Right ventricle myocardium inferior (tissue), 1 donor: ENCODE measurements around the gene CUL1. TPM values are rescaled to one million over a fixed set of nuclear protein-coding genes. Genes with fewer than 3 reads are reported as not detected.

ENCODE experiments used
- ATAC-seq: fragments of 200-7000 bp; cut with Tn5 transposase; one replicate; pipeline ENCODE4 v1.9.1; 2020; ENCODE audit warnings: mild to moderate bottlenecking, moderate library complexity
- DNase-seq: peaks from one replicate; pipeline ENCODE4 v3.0.0; 2021; ENCODE audit errors: missing footprints
- intact Hi-C: fragments of 100-400 bp; cut with DNase I; formaldehyde crosslinking; loops from one replicate; pipeline ENCODE4 v1.11.0; 2022
- total RNA-seq: library from RNA; stranded (reverse); fragmentation: NEBNext Ultra II Directional; extraction: Animal tissue kit (Norgen Biotek cat#: 25700); gene quantifications from one replicate; pipeline ENCODE4 v1.2.1, GENCODE V29; 2021
- donor health status: DM: no; HTN: yes; CAD: no; lungs with severe emphysema.

Gene CUL1
- total RNA-seq, 1 donor from 2014 or later = 46.4 TPM

- ATAC-seq = no peak
- intact Hi-C loops = no loop called here
- DNase-seq = no peak
Measured at GRCh38 chr7:148711191-148712102, 12.7 kb downstream of the CUL1 start.

- intact Hi-C loops = no loop called here
- DNase-seq (no peak), ATAC-seq (no peak)
Measured at GRCh38 chr7:148712678-148713329, 14.1 kb downstream of the CUL1 start.

DNA sequence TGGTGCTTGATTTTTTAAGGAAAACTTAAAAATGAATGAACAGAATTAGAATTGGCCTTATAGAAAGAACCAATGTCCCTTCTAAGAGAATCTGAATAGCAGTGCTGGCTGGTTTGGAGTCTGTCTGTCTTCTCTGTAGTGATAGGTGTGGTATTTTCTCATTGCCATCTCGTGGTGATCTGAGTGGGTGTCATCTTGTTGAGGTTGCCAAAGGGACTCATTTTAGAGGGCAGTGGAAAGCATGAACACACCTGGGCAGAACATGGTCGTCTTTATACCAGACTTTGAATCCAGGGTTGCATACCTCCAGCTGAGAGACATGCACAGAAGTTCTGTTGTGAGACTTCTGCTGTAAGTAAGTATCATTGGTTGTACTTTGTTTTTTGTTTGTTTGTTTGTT lies 15.8 kb downstream of the CUL1 start:
- intact Hi-C loops = no loop called here
- ATAC-seq = no peak

GRCh38 chr7:148715027-148715426 lies 16.3 kb downstream of the CUL1 start:
- intact Hi-C loops = no loop called here
- DNase-seq = no peak
- no peak for ATAC-seq

More for the DNA sequence above, 15.8 kb downstream of the CUL1 start:
- DNase-seq = no peak

- DNase-seq = no peak
- no peak for ATAC-seq
- intact Hi-C loops = no loop called here
Measured at GRCh38 chr7:148717266-148717793, 18.6 kb downstream of the CUL1 start.

GRCh38 chr7:148718431-148718830 lies 19.7 kb downstream of the CUL1 start:
- DNase-seq (no peak), ATAC-seq (no peak)
- intact Hi-C loops = no loop called here

- ATAC-seq (no peak), DNase-seq (no peak)
- intact Hi-C loops = no loop called here
Measured at GRCh38 chr7:148719753-148720152, 21.1 kb downstream of the CUL1 start.

DNA sequence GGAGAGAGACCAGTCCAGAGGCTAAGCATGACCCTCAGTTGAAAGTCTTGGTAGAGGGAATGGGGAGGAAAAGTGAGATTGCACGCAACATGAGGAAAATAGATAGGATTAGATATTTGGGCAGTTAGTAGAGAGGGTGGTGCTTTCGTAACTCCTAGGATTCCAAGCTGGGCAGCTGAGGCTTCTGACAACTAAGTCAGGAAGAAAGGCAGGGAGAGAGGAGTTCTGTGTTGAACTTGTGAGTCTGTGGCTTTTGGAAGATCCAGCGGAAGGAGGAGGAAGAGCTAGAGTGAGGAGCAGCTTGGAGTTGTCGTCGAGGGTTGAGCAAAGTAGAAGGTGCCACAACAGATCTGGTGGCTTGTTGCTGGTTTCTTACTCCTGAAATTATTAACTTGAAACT lies 21.8 kb downstream of the CUL1 start:
- intact Hi-C loops = no loop called here
- ATAC-seq (no peak), DNase-seq (no peak)

DNA sequence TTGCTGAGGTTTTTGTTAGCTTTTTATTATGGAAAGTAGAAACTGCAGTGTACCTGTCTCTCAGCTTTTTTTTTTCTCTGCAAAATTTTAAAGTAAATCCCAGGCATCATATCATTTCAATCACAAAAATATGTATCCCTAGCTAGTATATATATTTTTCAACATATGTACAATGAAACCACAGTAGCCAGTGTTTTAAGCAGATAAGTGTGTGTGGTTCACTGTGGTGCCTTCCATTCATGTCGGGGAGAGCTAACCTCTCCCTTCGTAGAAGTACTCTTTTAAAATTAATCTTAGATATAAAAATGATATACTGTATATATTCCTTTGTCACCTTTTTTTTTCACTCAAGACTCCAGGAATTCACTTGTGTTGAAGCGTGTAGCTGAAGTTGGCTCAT lies 22.7 kb downstream of the CUL1 start:
- no peak for DNase-seq
- intact Hi-C loops = no loop called here
- no peak for ATAC-seq

DNA sequence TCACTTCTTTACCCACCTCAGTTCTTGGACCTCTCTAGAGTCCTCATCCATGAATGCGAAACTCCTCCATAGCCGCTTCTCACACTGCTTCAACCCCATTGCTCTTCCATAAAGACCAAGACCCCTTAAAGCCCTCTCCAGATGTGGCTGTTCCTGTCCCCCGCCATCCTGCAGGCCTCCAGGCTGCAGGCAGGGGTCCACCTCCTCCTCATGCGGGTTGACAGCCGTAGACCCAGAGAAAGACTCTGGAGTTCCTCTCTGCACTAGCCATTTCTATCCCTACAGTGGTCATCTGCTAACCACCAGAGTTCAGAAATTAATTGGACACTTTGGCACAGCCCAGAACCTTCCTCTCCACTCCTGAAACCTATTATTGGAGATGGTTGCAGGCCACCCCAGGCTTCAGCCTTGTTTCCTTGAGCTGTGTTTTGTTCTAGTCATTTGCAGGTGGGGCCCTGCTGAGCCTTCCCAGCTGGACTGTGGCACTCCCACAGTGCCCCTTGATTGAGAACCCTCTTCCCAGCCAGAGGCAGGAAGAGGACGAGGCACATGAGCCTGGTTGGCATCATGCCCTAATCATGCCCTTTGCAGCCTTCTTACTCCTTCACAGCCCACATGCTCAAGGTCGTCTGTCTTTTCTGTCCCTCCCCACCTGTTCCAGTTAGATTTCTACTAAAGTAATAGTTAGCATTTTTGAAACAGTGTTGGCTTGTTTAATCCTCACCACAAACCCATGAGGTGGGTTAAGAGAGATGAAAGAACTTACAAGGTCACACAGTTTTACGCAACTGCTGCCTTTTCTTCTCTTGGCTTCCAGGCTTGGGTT lies 23.9 kb downstream of the CUL1 start:
- intact Hi-C loops = no loop called here
- DNase-seq (no peak), ATAC-seq (peak; percentile 60)

GRCh38 chr7:148723166-148723559 lies 24.5 kb downstream of the CUL1 start:
- intact Hi-C loops = no loop called here
- DNase-seq = no peak
- no peak for ATAC-seq

GRCh38 chr7:148723846-148724245 lies 25.1 kb downstream of the CUL1 start:
- intact Hi-C loops = no loop called here
- ATAC-seq (no peak), DNase-seq (no peak)

DNA sequence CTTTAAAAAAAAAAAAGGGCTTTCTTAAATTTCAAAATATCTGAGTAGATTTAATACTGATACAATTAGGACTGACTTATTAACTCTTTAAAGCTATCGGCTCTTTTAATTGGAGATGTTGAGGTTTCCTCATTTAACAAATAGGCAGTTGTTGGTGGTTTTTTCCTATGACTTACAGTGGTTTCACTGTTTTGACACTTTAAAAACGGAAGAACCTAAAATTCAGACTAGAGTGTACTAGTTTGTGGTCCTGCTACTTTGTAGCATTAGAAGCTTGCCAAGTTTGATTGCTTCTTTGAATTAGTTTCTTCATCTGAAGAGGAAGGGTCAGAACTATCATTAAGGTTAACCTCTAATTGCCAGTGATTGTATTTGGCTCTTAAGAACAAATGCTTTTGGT lies 27.7 kb downstream of the CUL1 start:
- no peak for ATAC-seq
- intact Hi-C loops = no loop called here

GRCh38 chr7:148727501-148728278 lies 29.0 kb downstream of the CUL1 start:
- no peak for ATAC-seq
- no peak for DNase-seq
- intact Hi-C loops = no loop called here

More for the DNA sequence above, 27.7 kb downstream of the CUL1 start:
- no peak for DNase-seq

DNA sequence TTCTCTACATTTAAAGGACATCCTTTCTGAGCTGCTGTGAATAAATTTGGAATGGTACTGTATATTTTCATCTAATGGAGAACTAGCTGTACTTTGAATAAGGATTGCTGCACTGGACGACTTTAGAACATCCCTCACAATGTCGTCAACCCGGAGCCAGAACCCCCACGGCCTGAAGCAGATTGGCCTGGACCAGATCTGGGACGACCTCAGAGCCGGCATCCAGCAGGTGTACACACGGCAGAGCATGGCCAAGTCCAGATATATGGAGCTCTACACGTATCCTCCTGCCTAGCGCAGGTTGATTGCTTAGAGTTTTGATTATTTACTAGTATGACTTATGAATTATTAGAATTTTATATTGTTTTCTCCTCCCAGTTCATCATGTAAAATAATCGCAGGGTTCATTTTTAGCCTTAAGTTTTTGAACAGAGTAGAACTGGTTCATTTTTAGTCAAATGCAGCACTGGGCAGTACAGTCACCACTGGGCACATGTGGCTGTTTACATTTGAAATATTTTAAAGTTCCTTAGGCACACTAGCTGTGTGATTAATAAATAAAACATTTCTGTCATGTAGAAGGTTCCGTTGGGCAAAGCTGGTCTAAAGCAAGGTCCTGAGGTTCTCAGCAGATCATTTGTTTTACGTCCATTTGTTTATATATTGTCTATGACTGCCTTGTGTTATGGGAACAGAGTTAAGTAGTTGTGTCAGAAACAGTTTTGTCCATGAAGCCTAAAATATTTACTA lies 31.5 kb downstream of the CUL1 start:
- intact Hi-C loops = no loop called here
- DNase-seq = no peak
- no peak for ATAC-seq

DNA sequence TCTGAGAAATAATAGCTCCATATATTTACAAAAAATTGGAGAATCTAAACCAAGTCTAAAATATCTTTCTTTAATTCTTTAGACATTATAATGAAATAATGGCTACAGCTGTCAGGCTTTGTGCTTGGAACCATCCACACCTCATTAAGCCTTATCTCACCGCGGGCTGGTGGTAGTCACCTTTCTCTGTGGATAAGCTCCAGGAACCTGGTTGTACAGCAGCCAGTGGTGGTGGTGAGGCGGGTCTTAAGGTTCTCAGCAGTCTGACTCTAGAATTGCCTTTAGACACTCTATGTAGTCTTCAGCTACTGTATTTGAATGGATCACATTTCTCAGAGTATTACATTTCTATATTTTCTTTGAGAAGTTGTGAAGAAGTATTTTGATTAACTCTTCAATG lies 34.2 kb downstream of the CUL1 start:
- DNase-seq (no peak), ATAC-seq (no peak)
- intact Hi-C loops = no loop called here

- peak; percentile 58 for ATAC-seq
Measured at GRCh38 chr7:148733496-148733895, 34.8 kb downstream of the CUL1 start.

DNA sequence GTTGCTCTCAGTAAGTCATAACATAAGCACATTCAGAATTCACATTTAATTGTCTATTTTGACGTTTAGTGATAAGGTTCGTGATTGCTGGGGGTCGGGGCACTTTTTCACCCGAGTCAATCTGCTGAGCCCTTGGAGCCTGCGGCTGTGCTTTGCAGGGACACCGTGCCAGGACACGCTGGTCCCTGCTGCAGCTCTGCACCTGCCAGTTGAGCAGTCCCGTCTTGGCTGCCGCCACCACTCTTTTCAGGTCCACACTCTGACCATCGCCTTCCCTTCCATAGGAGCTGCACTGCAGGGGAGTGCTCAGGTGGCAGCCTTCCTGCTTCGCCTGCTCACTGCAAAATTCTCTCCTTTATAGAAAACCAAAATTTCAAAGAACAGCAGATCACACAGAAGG lies 36.4 kb downstream of the CUL1 start:
- intact Hi-C loops = no loop called here
- no peak for ATAC-seq
- no peak for DNase-seq

More at GRCh38 chr7:148733496-148733895, 34.8 kb downstream of the CUL1 start:
- DNase-seq = no peak
- intact Hi-C loops = no loop called here
